OCI-LY1 (cell line): ENCODE measurements around the gene POLL.
"Not testable (repeated sequence)": the region's sequence is repeated elsewhere in the genome, so short reads cannot be mapped to it uniquely, and the experiment has no call there.

Source experiments
- H2AFZ ChIP-seq: fragments of 200-600 bp; sonication (generic), shearing (Covaris generic); 2 replicates; pipeline ENCODE4 v1.6.0; 2014; ENCODE audit warnings: antibody characterized with exemption, mild to moderate bottlenecking, low read length
- H3F3A ChIP-seq: fragments of 200-600 bp; sonication (generic), shearing (Covaris generic); 2 replicates; pipeline ENCODE4 v1.6.0; 2014; ENCODE audit warnings: mild to moderate bottlenecking, antibody characterized with exemption, low read length, moderate library complexity; ENCODE audit not compliant: insufficient read depth
- H3K27ac ChIP-seq: fragments of 200-600 bp; sonication (generic); 2 replicates; pipeline ENCODE4 v1.5.1; 2014; ENCODE audit warnings: low read length, mixed run types, mild to moderate bottlenecking, low read depth; ENCODE audit not compliant: poor library complexity, severe bottlenecking
- H3K27me3 ChIP-seq: fragments of 200-600 bp; sonication (generic); 2 replicates; pipeline ENCODE4 v1.6.0; 2014; ENCODE audit warnings: antibody characterized with exemption, mild to moderate bottlenecking, low read length, moderate library complexity; ENCODE audit not compliant: insufficient read depth
- H3K36me3 ChIP-seq: fragments of 200-600 bp; sonication (generic); 2 replicates; pipeline ENCODE4 v1.6.1; 2014; ENCODE audit warnings: mild to moderate bottlenecking, antibody characterized with exemption, low read length, moderate library complexity, mixed read lengths; ENCODE audit not compliant: insufficient read depth
- H3K4me1 ChIP-seq: fragments of 200-600 bp; sonication (generic); 2 replicates; pipeline ENCODE4 v1.5.1; 2014; ENCODE audit warnings: mild to moderate bottlenecking, low read length, moderate library complexity; ENCODE audit not compliant: insufficient read depth, severe bottlenecking
- H3K4me2 ChIP-seq: fragments of 200-600 bp; sonication (generic), shearing (Covaris generic); 2 replicates; pipeline ENCODE4 v1.6.1; 2014; ENCODE audit warnings: low read length
- H3K4me3 ChIP-seq: fragments of 200-600 bp; sonication (generic); 2 replicates; pipeline ENCODE4 v1.5.1; 2014; ENCODE audit warnings: low read length, low read depth, mild to moderate bottlenecking, mixed read lengths; ENCODE audit not compliant: poor library complexity, severe bottlenecking
- H3K79me2 ChIP-seq: fragments of 200-600 bp; shearing (Covaris generic); 2 replicates; pipeline ENCODE4 v1.6.1; 2016; ENCODE audit warnings: mixed run types, low read length, mixed read lengths; ENCODE audit not compliant: insufficient read depth
- H3K9ac ChIP-seq: fragments of 200-600 bp; sonication (generic), shearing (Covaris generic); 2 replicates; pipeline ENCODE4 v1.6.1; 2014; ENCODE audit warnings: mild to moderate bottlenecking, low read length, mixed read lengths
- H3K9me2 ChIP-seq: fragments of 200-600 bp; sonication (generic), shearing (Covaris generic); 2 replicates; pipeline ENCODE4 v1.6.1; 2014; ENCODE audit warnings: low read depth, mild to moderate bottlenecking, low read length, mixed read lengths
- H3K9me3 ChIP-seq: fragments of 200-600 bp; shearing (Covaris generic); 2 replicates; pipeline ENCODE4 v1.6.1; 2014; ENCODE audit warnings: low read length, mixed read lengths
- H4K20me1 ChIP-seq: fragments of 200-600 bp; sonication (generic), shearing (Covaris generic); 2 replicates; pipeline ENCODE4 v1.6.0; 2016; ENCODE audit warnings: mild to moderate bottlenecking, low read length; ENCODE audit not compliant: insufficient read depth
- EZH2 ChIP-seq: fragments of 200-600 bp; sonication (generic), shearing (Covaris generic); IDR thresholded peaks from 2 replicates; pipeline ENCODE4 v1.8.0; 2017; ENCODE audit warnings: borderline replicate concordance, mixed run types, mild to moderate bottlenecking, antibody characterized with exemption, low read length, moderate library complexity, mixed read lengths
- TF ChIP-seq, protein P1 (sequence below): fragments of 200-600 bp; sonication (generic), shearing (Covaris generic); IDR thresholded peaks from 2 replicates; pipeline ENCODE4 v1.5.1; 2017; ENCODE audit warnings: mild to moderate bottlenecking, antibody characterized with exemption, low read length, moderate library complexity, mixed read lengths

POLL gene

DNA sequence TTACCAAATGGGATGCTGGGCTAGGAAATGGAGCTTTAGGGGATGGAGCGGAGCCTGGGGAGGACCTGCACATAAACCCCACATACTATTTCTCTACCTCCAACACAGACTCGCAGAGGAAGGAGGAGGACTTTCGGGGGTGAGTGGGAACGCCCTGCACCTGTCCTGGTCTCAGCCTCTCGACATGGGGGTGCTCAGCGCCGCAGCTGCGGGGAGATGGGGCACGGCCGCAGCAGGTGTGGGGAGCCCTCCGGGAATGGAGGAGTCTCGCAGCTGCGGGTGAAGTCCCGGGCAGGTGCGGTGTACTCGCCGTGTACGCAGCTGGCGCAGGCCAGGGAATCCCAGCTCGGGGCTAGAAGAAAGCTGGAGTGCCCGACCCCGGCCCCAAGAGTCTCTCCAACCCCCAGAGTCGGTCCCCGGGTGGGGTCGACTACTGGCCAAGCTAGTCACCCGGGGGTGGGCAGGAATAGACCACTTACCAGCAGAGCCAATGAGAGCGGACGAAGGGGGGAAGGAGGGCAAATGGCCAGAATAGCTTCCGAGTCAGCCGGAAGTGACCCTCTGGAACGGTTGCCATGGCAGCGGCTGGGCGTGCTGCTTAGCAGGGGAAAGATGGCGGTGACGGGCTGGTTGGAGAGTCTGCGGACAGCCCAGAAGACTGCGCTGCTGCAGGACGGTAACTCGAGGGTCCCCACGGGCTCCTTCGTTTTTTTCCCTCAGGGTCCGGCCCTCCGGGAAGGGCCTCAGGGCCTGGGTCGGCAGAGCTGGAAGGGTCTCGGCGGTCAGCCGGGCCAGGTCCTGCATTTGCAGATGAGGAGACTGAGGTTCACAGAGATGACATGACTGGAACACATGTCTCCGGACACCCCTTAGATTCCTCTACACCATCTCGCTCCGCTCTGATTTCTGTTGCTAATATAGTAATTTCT is at the start of gene POLL, which contains the start of gene DPCD:
Gene POLL, minus strand, starts transcription at position 533 of the 929 bp plus-strand sequence. CDS start 897 bp downstream, outside the sequence.
Gene DPCD, plus strand, starts transcription at position 597 of the 929 bp plus-strand sequence. Its CDS starts 16 bp downstream, at position 613.
- Histone ChIP-seq H3K27me3 (no peaks in the 10 kb centered on the region), H3K4me1 (peaks cover 17% of the 10 kb centered on the region), H3K9me3 (no peaks in the 10 kb centered on the region), H4K20me1 (no peaks in the 10 kb centered on the region), H3K9ac (peak within 1 kb of the TSS; percentile 77), H3K79me2 (no peaks in the 10 kb centered on the region), H3K27ac (no peak within 1 kb of the TSS), H3K36me3 (peaks cover 4% of the 10 kb centered on the region; the same call in 1 of the 2 replicates), H3F3A (no peaks in the 10 kb centered on the region), H2AFZ (peak within 1 kb of the TSS; percentile 79; the same call in 1 of the 2 replicates), H3K4me3 (peak within 1 kb of the TSS; percentile 81), H3K4me2 (peak within 1 kb of the TSS; percentile 72), H3K9me2 (no peaks in the 10 kb centered on the region)
- no peak for TF ChIP-seq EZH2
- TF ChIP-seq, protein P1, sequence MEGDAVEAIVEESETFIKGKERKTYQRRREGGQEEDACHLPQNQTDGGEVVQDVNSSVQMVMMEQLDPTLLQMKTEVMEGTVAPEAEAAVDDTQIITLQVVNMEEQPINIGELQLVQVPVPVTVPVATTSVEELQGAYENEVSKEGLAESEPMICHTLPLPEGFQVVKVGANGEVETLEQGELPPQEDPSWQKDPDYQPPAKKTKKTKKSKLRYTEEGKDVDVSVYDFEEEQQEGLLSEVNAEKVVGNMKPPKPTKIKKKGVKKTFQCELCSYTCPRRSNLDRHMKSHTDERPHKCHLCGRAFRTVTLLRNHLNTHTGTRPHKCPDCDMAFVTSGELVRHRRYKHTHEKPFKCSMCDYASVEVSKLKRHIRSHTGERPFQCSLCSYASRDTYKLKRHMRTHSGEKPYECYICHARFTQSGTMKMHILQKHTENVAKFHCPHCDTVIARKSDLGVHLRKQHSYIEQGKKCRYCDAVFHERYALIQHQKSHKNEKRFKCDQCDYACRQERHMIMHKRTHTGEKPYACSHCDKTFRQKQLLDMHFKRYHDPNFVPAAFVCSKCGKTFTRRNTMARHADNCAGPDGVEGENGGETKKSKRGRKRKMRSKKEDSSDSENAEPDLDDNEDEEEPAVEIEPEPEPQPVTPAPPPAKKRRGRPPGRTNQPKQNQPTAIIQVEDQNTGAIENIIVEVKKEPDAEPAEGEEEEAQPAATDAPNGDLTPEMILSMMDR = no peak

DNA sequence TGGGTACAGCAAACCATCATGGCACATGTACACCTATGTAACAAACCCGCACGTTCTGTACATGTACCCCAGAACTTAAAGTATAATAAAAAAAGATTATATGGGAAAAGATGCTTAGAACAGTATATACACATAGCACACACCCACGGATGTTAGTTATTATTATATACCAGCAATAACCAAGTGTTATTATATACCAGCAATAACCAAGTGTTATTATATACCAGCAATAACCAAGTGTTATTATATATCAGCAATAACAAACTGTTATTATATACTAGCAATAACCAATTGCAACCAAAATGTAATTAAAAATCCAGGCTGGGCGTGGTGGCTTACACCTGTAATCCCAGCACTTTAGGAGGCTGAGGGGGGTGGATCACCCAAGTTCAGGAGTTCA is 45.5 kb upstream of the POLL start:
- H3K27me3 ChIP-seq, H2AFZ ChIP-seq, H3K36me3 ChIP-seq, H3K4me2 ChIP-seq, H3F3A ChIP-seq, H3K4me3 ChIP-seq, H3K79me2 ChIP-seq, H3K4me1 ChIP-seq, H4K20me1 ChIP-seq, H3K9ac ChIP-seq, H3K9me3 ChIP-seq, H3K9me2 ChIP-seq, H3K27ac ChIP-seq: not testable (repeated sequence)

DNA sequence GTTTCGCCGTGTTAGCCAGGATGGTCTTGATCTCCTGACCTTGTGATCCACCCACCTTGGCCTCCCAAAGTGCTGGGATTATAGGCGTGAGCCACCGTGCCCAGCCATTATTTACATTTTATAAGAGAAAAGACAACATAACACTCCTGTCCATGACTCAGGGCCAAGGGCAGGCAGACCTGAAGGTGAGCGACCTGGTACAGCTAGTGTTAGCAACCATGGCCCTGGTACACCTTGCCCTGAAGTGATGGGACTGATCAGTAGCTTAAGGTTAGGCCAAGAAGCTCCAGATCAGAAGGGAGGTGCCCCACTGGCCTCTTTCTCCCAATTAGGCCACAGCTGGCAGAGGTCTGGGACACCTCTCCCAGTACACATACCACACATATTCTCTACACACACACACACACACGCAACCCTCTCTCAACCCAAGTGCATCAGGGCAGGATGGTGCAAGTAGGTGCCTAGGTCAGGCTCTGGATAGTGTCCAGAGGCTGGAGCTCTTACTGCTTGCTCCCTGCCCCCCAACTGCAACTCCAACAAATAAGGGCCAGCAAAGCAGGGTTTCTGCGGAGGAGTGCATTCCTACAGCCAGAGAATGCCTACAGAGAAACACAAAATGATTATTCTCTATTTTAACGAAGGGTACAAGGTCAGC is 43.9 kb upstream of the POLL start:
- H3K79me2 ChIP-seq = no peaks in the 10 kb centered on the region
- no peak overlapping the region for H3K4me3 ChIP-seq
- no peaks in the 10 kb centered on the region for H3F3A ChIP-seq
- no peaks in the 10 kb centered on the region for H4K20me1 ChIP-seq
- H3K36me3 ChIP-seq = 0 out of 2 replicates have a peak, but pooled peaks cover 2% of the 10 kb centered on the region
- H3K9ac ChIP-seq = no peak overlapping the region
- no peak for TF ChIP-seq EZH2
- TF ChIP-seq, protein P1 = no peak
- H3K9me2 ChIP-seq = no peaks in the 10 kb centered on the region
- H2AFZ ChIP-seq = no peak overlapping the region
- no peaks in the 10 kb centered on the region for H3K4me1 ChIP-seq
- no peak overlapping the region for H3K4me2 ChIP-seq
- no peak overlapping the region for H3K27ac ChIP-seq
- H3K9me3 ChIP-seq = no peaks in the 10 kb centered on the region
- H3K27me3 ChIP-seq = no peaks in the 10 kb centered on the region
